GM21381 (cell line): Measurements from ENCODE around the gene SSR2.

Experiments
- ATAC-seq: cut with Tn5 transposase; IDR thresholded peaks from one replicate; pipeline ENCODE4 v1.9.1; 2021; ENCODE audit warnings: mild to moderate bottlenecking, moderate library complexity; ENCODE audit not compliant: unreplicated experiment

The SSR2 gene

GRCh38 chr1:155974208-155975115, 46.3 kb downstream of the SSR2 start:
- no peak for ATAC-seq

GRCh38 chr1:155973723-155974122, 47.0 kb downstream of the SSR2 start:
- no peak for ATAC-seq

GRCh38 chr1:155971910-155972809, 48.6 kb downstream of the SSR2 start:
- ATAC-seq = no peak

GRCh38 chr1:155970531-155971167, 50.1 kb downstream of the SSR2 start:
- ATAC-seq = no peak

- no peak for ATAC-seq
Observed at GRCh38 chr1:155969377-155969791, 51.4 kb downstream of the SSR2 start.

- no peak for ATAC-seq
Observed at GRCh38 chr1:155968670-155969069, 52.1 kb downstream of the SSR2 start.

- no peak for ATAC-seq
Observed at GRCh38 chr1:155968051-155968400, 52.7 kb downstream of the SSR2 start.

- ATAC-seq = no peak
Observed at GRCh38 chr1:155967341-155968050, 53.3 kb downstream of the SSR2 start.

- ATAC-seq = no peak
Observed at GRCh38 chr1:155966750-155967149, 54.0 kb downstream of the SSR2 start.

- ATAC-seq = no peak
Observed at GRCh38 chr1:155966135-155966534, 54.6 kb downstream of the SSR2 start.

GRCh38 chr1:155964193-155964592, 56.6 kb downstream of the SSR2 start:
- no peak for ATAC-seq

- ATAC-seq = no peak
Observed at GRCh38 chr1:155962599-155963211, 58.0 kb downstream of the SSR2 start.

GRCh38 chr1:155961937-155962336, 58.8 kb downstream of the SSR2 start:
- ATAC-seq = no peak

- no peak for ATAC-seq
Observed at GRCh38 chr1:155960081-155960745, 60.5 kb downstream of the SSR2 start.
